AG10803 (cell line): ENCODE results near the gene FAM168B.

Experiments
- DNase-seq: peaks from one replicate; pipeline ENCODE4 v3.0.0; 2010; ENCODE audit warnings: low read depth
- H3K4me3 ChIP-seq: 2 replicates; pipeline ENCODE4 v1.5.1; 2011; ENCODE audit warnings: mild to moderate bottlenecking, low read length, control low read depth
- CTCF ChIP-seq: conservative IDR thresholded peaks from 2 replicates; pipeline ENCODE4 v1.5.1; 2011; ENCODE audit warnings: mild to moderate bottlenecking, low read length, control low read depth, inconsistent platforms

The FAM168B gene

GRCh38 chr2:131093006-131093695 lies at the start of gene FAM168B:
Gene FAM168B, minus strand, starts transcription at chr2:131093460. Its CDS starts 10,814 bp downstream, at chr2:131082646.
- TF ChIP-seq CTCF = no peak
- H3K4me3 ChIP-seq = peak within 1 kb of the TSS; percentile 69
- peak; percentile 87 for DNase-seq

- no peak for DNase-seq
- no peak overlapping the region for H3K4me3 ChIP-seq
- TF ChIP-seq CTCF = no peak
Measured at GRCh38 chr2:131142849-131143248, 49.6 kb upstream of the FAM168B start.

GRCh38 chr2:131140581-131140980 lies 47.3 kb upstream of the FAM168B start:
- no peak overlapping the region for H3K4me3 ChIP-seq
- DNase-seq = no peak
- no peak for TF ChIP-seq CTCF

GRCh38 chr2:131132729-131133128 lies 39.5 kb upstream of the FAM168B start:
- no peak for TF ChIP-seq CTCF
- no peak overlapping the region for H3K4me3 ChIP-seq
- no peak for DNase-seq

- DNase-seq = no peak
- no peak overlapping the region for H3K4me3 ChIP-seq
- TF ChIP-seq CTCF = no peak
Measured at GRCh38 chr2:131130298-131130596, 37.0 kb upstream of the FAM168B start.

GRCh38 chr2:131127981-131128380 lies 34.7 kb upstream of the FAM168B start:
- H3K4me3 ChIP-seq = no peak overlapping the region
- no peak for DNase-seq
- no peak for TF ChIP-seq CTCF

- DNase-seq = no peak
- H3K4me3 ChIP-seq = no peak overlapping the region
- no peak for TF ChIP-seq CTCF
Measured at GRCh38 chr2:131127076-131127475, 33.8 kb upstream of the FAM168B start.
